ENCODE data around the gene LRCH4.

GRCh38 chr7:100578246-100579183, 7.4 kb downstream of the LRCH4 start:
- TF ChIP-seq CTCF (IDR thresholded peaks at IDR 0.05; ENCODE audit: low read depth, low read length, poor library complexity, severe bottlenecking) = no peak
- no peak for TF ChIP-seq EZH2phosphoT487 (IDR thresholded peaks at IDR 0.05; ENCODE audit: borderline replicate concordance, low read length)
